CD4-positive, alpha-beta T cell (primary cell): ENCODE results near the gene OR5AS1. TPM values are rescaled to one million over a fixed set of nuclear protein-coding genes. Genes with fewer than 3 reads are reported as not detected.

Experiments used
- ATAC-seq: fragments of 200-7000 bp; cut with Tn5 transposase; one replicate; pipeline ENCODE4 v1.10.0; 2022; ENCODE audit warnings: mild to moderate bottlenecking; ENCODE audit not compliant: poor library complexity
- CTCF ChIA-PET: fragments of 350-600 bp; sonication (Branson Sonifier 250); formaldehyde crosslinking; loops from one replicate; lab custom pipeline; 2021; ENCODE audit warnings: antibody characterized with exemption, inconsistent platforms; lab: Charles Lee
- POLR2A ChIA-PET: fragments of 350-600 bp; sonication (Branson Sonifier 250); formaldehyde crosslinking; loops from one replicate; lab custom pipeline; 2021; ENCODE audit warnings: antibody characterized with exemption, inconsistent platforms; lab: Charles Lee
- DNase-seq, 14 experiments: peaks; one replicate each; pipeline ENCODE4 v3.0.0-alpha.2; 2013 to 2020; ENCODE audit warnings: mixed read lengths in 2 of 14
- H3K27ac ChIP-seq, 2 donors: one replicate each; pipeline versions ENCODE4 v1.5.1 to v1.7.0; 2013; ENCODE audit warnings: low read length in 2 of 2, low read depth in 1 of 2, mild to moderate bottlenecking in 1 of 2
- H3K27me3 ChIP-seq, 2 experiments: 1 replicate in 1 of 2; 2 replicates in 1 of 2; pipeline versions ENCODE4 v1.6.1 to v1.7.0; 2013; ENCODE audit warnings: low read length in 2 of 2, control low read depth in 1 of 2, mild to moderate bottlenecking in 1 of 2, moderate library complexity in 1 of 2; ENCODE audit not compliant: insufficient read depth in 2 of 2, control insufficient read depth in 1 of 2
- H3K36me3 ChIP-seq: one replicate; pipeline ENCODE4 v1.6.1; 2013; ENCODE audit warnings: low read length, control low read depth; ENCODE audit not compliant: insufficient read depth
- H3K4me1 ChIP-seq: one replicate; pipeline ENCODE4 v1.6.1; 2013; ENCODE audit warnings: low read length, control low read depth; ENCODE audit not compliant: insufficient read depth
- H3K4me3 ChIP-seq: one replicate; pipeline ENCODE4 v1.5.1; 2013; ENCODE audit warnings: mild to moderate bottlenecking, low read length, moderate library complexity
- H3K9me3 ChIP-seq, 2 experiments: 1 replicate in 1 of 2; 2 replicates in 1 of 2; pipeline versions ENCODE4 v1.6.1 to v1.7.0; 2013; ENCODE audit warnings: low read length in 2 of 2, mild to moderate bottlenecking in 2 of 2, control low read depth in 1 of 2, moderate library complexity in 1 of 2; ENCODE audit not compliant: control insufficient read depth in 1 of 2, insufficient read depth in 1 of 2
- H3K27ac Mint-ChIP-seq: one replicate; pipeline ENCODE4 v1.8.0; 2020; ENCODE audit warnings: mixed read lengths
- H3K27me3 Mint-ChIP-seq: one replicate; pipeline ENCODE4 v1.8.0; 2021; ENCODE audit warnings: mixed read lengths
- H3K36me3 Mint-ChIP-seq: one replicate; pipeline ENCODE4 v1.8.0; 2021; ENCODE audit warnings: low read depth, mixed read lengths
- H3K4me1 Mint-ChIP-seq: one replicate; pipeline ENCODE4 v1.8.0; 2021; ENCODE audit warnings: low read depth, mixed read lengths
- H3K4me3 Mint-ChIP-seq: one replicate; pipeline ENCODE4 v1.8.0; 2020; ENCODE audit warnings: mild to moderate bottlenecking, mixed read lengths
- H3K9me3 Mint-ChIP-seq: one replicate; pipeline ENCODE4 v1.8.0; 2020; ENCODE audit warnings: mixed read lengths
- intact Hi-C, 2 experiments: fragments of 100-400 bp; cut with DNase I in 1 of 2; cut with micrococcal nuclease in 1 of 2; formaldehyde crosslinking; loops; one replicate each; pipeline versions ENCODE4 v1.15.1 to v1.9.0; 2023 to 2025; cut with DNase I, micrococcal nuclease
- total RNA-seq, 174 experiments: library from RNA in 2 of 174; stranded (reverse) in 2 of 174; gene quantifications; one replicate each; pipeline ENCODE4 v1.2.3 and lab custom pipeline; 2021 to 2026
- TF ChIP-seq, protein P1 (sequence below): fragments of 200-600 bp; IDR thresholded peaks from one replicate; pipeline ENCODE4 v1.8.0; 2022; ENCODE audit warnings: antibody characterized with exemption, mild to moderate bottlenecking

Gene OR5AS1
- total RNA-seq, 2 experiments from 2014 or later: not detected

DNA sequence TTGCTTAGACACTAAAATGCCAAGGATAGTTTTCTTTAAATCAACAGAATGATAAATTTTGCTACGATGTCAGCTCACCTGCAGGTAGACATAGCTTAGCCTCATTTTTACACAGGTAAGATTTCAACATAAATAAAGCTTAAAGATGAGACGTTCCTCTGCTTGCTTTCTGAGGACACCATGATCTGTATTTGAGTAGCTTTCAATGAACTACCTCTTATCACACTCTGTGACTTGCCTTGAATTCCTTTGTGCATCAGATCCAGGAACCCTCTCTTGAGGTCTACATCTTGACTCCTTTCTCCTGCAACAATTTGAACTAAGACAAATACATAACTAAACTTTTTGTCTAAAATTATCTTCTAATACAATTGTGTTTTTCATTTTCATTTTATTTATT, 39.5 kb downstream of the OR5AS1 start:
- Mint-ChIP-seq H3K36me3 (no peaks in the 10 kb centered on the region), H3K27me3 (no peaks in the 10 kb centered on the region), H3K4me3 (no peak overlapping the region), H3K9me3 (peaks cover 13% of the 10 kb centered on the region), H3K4me1 (no peaks in the 10 kb centered on the region), H3K27ac (no peak overlapping the region)
- intact Hi-C loops: no loop called here
- no peak for ATAC-seq
- ChIA-PET CTCF (no interaction called here), POLR2A (no interaction called here)
- H3K4me3 ChIP-seq: no peak overlapping the region
- no peaks in the 10 kb centered on the region for H3K27me3 ChIP-seq
- H3K4me1 ChIP-seq: no peaks in the 10 kb centered on the region
- no peaks in the 10 kb centered on the region for H3K9me3 ChIP-seq
- TF ChIP-seq, protein P1, sequence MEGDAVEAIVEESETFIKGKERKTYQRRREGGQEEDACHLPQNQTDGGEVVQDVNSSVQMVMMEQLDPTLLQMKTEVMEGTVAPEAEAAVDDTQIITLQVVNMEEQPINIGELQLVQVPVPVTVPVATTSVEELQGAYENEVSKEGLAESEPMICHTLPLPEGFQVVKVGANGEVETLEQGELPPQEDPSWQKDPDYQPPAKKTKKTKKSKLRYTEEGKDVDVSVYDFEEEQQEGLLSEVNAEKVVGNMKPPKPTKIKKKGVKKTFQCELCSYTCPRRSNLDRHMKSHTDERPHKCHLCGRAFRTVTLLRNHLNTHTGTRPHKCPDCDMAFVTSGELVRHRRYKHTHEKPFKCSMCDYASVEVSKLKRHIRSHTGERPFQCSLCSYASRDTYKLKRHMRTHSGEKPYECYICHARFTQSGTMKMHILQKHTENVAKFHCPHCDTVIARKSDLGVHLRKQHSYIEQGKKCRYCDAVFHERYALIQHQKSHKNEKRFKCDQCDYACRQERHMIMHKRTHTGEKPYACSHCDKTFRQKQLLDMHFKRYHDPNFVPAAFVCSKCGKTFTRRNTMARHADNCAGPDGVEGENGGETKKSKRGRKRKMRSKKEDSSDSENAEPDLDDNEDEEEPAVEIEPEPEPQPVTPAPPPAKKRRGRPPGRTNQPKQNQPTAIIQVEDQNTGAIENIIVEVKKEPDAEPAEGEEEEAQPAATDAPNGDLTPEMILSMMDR: no peak
- DNase-seq: no peak
- H3K27ac ChIP-seq: no peak overlapping the region
- H3K36me3 ChIP-seq: no peaks in the 10 kb centered on the region

Other genes with a start within 250 kb of the OR5AS1 start
- not detected for gene OR5D14, start 232.1 kb upstream of the OR5AS1 start, total RNA-seq
- gene OR5L1, start 216.3 kb upstream of the OR5AS1 start, total RNA-seq: not detected
- not detected for gene OR5D18, start 208.0 kb upstream of the OR5AS1 start, total RNA-seq
- not detected for gene OR5L2, start 200.4 kb upstream of the OR5AS1 start, total RNA-seq
- gene OR5D16, start 188.9 kb upstream of the OR5AS1 start, total RNA-seq: not detected
- gene TRIM51, start 144.4 kb upstream of the OR5AS1 start, total RNA-seq: not detected
- not detected for gene OR5W2, start 113.1 kb upstream of the OR5AS1 start, total RNA-seq
- not detected for gene OR5I1, start 91.3 kb upstream of the OR5AS1 start, total RNA-seq
- gene OR10AG1, start 57.7 kb upstream of the OR5AS1 start, total RNA-seq: not detected
- not detected for gene OR5F1, start 33.0 kb upstream of the OR5AS1 start, total RNA-seq
- gene OR8I2, start 65.7 kb downstream of the OR5AS1 start, total RNA-seq: not detected
- not detected for gene OR8H2, start 76.0 kb downstream of the OR5AS1 start, total RNA-seq
- not detected for gene OR8H3, start 94.7 kb downstream of the OR5AS1 start, total RNA-seq
- gene OR8J3, start 112.5 kb downstream of the OR5AS1 start, total RNA-seq: not detected
- gene OR8K5, start 132.7 kb downstream of the OR5AS1 start, total RNA-seq: not detected
- gene OR5J2, start 149.0 kb downstream of the OR5AS1 start, total RNA-seq: not detected
- gene OR5T2, start 206.6 kb downstream of the OR5AS1 start, total RNA-seq: not detected
- not detected for gene OR5T3, start 224.6 kb downstream of the OR5AS1 start, total RNA-seq
- not detected for gene OR5T1, start 246.5 kb downstream of the OR5AS1 start, total RNA-seq